Central memory CD4-positive, alpha-beta T cell (primary cell): ENCODE measurements around the gene VPS29.
"Not testable (repeated sequence)": the region's sequence is repeated elsewhere in the genome, so short reads cannot be mapped to it uniquely, and the experiment has no call there.

Experiments used
- DNase-seq: peaks from one replicate; pipeline ENCODE4 v3.0.0; 2022

The VPS29 gene

DNA sequence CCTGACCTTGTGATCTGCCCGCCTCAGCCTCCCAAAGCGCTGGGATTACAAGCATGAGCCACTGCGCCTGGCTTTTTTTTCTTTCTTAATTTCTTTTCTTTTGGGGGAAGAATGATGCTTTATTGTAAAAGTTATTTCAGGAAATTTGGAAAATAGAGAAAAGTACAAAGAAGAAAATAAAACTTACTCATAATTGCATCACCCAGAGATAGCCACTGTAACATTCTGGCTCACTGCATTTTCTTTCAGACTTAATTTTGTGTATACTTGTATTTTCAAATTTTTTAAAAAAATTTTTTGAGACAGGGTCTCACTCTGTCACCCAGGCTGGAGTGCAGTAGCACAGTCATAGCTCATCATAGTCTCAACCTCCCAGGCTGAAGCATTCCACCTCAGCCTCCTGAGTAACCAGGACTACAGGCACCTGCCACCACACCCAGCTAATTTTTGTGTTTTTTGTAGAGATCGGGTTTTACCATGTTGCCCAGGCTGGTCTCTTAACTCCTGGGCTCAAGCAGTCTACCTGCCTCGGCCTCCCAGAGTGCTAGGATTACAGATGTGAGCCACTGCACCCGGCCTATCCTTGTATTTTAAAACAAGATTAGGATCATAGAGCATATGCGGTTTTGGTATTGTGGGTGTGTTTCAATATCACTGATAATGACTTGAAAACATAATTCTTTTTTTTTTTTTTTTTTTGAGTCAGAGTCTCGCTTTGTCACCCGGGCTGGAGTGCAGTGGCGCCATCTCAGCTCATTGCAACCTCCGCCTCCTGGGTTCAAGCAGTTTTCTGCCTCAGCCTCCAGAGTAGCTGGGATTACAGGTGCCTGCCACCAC, 19.2 kb upstream of the VPS29 start:
- not testable (repeated sequence) for DNase-seq

GRCh38 chr12:110518014-110518413, 16.1 kb upstream of the VPS29 start:
- not testable (repeated sequence) for DNase-seq

DNA sequence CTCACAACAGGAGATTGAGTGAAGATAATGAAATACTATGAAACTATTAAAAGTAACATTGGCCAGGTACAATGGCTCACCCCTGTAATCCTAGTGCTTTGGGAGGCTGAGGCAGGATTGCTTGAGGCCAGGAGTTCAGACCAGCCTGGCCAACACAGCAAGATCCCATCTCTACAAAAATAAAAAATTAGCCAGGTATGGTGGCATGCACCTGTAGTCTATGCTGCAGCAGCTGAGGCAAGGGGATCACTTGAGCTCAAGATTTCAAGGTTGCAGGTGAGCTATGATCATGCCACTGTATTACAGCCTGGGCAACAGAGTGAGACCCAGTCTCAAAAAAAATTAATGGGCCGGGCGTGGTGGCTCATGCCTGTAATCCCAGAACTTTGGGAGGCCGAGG, 15.1 kb upstream of the VPS29 start:
- DNase-seq = no peak

DNA sequence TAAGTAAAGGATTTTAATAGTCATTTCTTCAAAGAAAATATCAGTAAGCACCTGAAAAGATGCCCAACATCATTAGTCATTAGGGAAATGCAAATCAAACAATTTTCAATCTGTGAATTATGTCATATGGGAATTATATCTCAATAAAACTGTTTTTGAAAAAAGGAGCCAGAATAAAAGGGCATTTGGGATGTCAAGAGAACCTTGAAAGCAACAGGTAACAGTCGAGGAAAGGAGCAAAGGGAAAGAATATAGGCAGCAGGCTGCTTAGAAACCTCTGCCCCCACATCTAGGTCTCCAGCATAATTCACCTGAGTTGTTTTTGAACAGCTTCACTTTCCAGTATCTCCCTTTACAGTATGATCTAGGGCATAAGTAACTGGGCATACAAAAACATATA, 12.5 kb upstream of the VPS29 start:
- no peak for DNase-seq

DNA sequence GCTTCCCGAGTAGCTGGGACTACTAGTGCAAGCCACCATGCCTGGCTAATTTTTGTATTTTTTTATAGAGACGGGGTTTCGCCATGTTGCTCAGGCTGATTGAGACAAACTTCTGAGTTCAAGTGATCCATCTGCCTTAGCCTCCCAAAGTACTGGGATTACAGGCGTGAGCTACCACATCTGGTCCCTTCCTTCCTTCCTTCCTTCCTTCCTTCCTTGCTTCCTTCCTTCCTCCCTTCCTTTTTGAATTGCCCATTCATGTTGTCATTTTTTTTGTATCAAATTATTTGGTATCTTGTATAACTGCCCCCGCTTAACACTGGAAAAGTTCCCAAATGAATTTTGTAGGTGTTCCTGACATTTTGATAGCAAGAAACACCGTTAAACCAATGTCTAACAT, 11.9 kb upstream of the VPS29 start:
- no peak for DNase-seq

DNA sequence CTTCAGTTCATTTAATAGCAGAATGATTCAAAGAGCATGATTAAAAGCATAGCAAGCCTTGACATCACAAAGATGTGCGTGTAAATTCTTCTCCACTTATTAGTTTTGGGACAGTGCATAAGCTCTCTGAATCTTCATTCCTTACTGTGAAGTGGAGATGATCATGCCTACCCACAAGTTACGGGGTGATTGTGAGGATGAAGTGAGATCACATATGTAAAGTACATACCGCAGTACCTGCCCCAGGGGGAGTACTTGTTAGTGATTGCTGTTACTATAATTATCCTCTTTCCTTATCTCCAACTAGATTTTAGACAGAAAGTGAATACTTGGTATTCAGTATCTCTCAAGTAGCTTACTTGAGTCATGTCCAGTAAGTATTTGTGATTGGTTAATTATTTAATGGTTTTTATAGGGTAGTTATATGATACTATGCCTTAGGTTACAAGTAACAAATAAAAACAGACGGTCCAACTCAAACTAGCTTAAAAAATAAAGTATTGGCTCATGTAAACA, 6.2 kb upstream of the VPS29 start:
- no peak for DNase-seq

GRCh38 chr12:110505332-110505731, 3.4 kb upstream of the VPS29 start:
- no peak for DNase-seq

GRCh38 chr12:110503432-110503831, 1.5 kb upstream of the VPS29 start:
- no peak for DNase-seq

GRCh38 chr12:110501399-110501751, 536 bp downstream of the VPS29 start:
- no peak for DNase-seq

DNA sequence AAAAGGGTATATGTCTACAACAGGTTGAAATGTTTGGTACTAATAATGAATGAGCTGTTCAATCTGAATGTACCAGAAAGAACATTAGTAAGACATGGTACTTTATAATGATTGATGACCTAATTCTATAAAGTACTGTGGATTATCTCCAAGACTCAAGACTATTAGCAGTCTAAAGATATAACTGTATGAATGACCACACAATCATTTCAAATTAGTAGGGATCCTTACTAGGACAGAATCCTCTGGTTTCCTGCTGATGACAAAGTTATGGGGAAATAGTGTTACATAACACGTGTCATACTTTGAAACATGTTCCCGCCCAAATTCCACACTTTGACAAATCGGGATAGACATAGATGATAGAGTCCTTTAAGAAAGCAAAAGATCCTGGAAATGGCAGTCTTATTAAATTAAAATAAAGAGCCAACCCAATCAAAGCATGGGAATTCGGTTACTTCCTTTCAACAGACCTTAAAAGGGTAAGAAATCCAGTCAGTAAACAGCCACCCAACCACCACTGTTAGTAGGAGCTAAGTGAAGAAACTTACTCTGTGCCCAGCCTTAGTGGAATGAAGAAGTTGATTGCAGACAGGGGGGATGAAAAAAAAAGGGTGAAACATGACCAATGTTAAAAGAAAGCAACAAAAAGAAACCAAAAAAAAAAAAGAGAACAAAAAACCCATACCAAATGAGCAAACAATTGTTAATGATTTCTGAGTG, 2.8 kb downstream of the VPS29 start:
- DNase-seq = no peak

DNA sequence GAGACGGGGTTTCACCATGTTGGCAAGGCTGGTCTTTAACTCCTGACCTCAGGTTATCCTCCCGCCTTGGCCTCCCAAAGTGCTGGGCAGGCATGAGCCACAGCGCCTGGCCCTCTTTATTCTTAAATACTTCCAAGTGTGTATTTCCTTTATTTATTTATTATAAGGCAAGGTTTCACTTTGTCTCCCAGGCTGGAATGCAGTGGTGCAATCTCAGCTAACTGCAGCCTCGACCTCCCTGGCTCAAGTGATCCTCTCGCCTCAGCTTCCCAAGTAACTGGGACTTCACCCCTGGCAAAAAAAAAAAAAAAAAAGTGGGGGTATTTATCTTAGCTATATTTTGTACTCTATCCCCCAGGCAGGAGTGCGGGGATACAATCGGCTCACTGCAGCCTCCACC, 26.5 kb downstream of the VPS29 start:
- no peak for DNase-seq

GRCh38 chr12:110468214-110469048, 33.5 kb downstream of the VPS29 start, which contains the start of the genes FAM216A and GPN3:
Gene FAM216A, plus strand, starts transcription at chr12:110468845. Its CDS starts 31 bp downstream, at chr12:110468876.
Gene GPN3, minus strand, starts transcription at chr12:110468257. Its CDS starts 54 bp downstream, at chr12:110468203.
- DNase-seq = peak; percentile 97

DNA sequence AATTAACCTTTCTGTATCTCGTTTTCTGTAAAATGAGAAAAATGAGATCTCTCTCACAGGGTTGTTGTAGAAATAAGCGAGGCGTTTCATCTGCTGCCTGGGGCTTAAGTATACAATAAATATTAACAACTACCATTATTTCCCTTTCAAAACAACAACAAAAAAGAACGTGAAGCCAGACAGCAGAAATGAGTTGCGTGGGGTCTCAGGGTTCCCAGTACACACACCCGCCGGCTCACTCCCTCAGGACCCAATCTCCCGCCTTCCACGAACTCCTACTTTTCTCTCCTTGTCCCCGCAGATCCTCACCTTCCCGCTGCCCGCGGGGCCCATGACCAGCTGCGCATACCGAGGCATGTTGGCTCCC, 34.1 kb downstream of the VPS29 start:
- no peak for DNase-seq

DNA sequence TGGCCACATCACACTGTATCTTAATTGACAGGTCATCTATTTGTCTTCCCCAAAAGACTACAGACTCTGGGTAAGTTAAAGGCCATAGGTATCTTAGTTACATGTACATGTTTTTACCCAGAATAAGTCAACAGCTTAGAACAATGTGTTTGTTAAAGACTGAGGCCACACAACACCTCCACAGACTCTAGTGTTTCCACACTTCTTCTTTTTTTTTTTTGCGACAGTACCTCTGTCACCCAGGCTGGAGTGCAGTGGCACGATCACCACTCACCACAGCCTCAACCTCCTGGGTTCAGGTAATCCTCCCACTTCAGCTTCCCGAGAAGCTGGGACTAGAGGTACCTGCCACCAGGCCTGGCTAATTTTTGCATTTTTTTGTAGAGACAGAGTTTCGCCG, 35.1 kb downstream of the VPS29 start:
- DNase-seq = no peak

GRCh38 chr12:110465765-110466164, 36.1 kb downstream of the VPS29 start:
- DNase-seq = not testable (repeated sequence)

- no peak for DNase-seq
Observed at GRCh38 chr12:110465024-110465423, 36.9 kb downstream of the VPS29 start.

DNA sequence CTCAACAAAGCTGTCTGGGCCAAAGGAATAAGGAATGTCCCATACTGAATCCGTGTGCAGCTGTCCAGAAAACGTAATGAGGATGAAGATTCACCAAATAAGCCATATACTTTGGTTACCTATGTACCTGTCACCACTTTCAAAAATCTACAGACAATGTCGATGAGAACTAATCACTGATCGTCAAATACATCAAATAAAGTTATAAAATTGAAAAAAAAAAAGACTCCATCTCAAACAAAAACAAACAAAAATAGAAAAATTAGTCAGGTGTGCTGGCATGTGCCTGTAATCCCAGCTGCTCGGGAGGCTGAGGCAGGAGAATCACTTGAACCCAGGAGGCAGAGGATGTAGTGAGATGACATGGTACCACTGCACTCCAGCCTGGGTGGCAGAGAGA, 40.7 kb downstream of the VPS29 start:
- not testable (repeated sequence) for DNase-seq

DNA sequence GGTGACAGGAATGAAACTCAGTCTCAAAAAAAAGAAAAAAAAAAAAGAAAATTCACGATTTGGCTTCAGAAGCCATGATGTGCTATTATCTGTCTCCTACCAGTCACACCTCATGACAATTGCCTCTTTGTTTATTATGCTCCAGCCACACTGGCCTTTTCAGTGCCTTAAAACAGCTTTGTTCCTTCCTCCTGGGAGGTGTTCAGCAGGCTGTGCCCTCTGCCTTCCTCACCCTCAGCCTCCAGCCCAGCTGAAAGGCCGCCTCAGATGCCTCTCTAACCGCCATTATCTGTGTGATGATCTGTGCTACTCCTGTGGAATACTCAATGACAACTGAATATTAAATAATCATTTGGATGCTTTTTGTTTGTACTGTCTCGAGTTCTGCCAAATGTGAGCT, 43.2 kb downstream of the VPS29 start:
- no peak for DNase-seq

- no peak for DNase-seq
Observed at GRCh38 chr12:110453569-110454296, 48.2 kb downstream of the VPS29 start.

GRCh38 chr12:110451263-110451662, 50.6 kb downstream of the VPS29 start:
- no peak for DNase-seq

DNA sequence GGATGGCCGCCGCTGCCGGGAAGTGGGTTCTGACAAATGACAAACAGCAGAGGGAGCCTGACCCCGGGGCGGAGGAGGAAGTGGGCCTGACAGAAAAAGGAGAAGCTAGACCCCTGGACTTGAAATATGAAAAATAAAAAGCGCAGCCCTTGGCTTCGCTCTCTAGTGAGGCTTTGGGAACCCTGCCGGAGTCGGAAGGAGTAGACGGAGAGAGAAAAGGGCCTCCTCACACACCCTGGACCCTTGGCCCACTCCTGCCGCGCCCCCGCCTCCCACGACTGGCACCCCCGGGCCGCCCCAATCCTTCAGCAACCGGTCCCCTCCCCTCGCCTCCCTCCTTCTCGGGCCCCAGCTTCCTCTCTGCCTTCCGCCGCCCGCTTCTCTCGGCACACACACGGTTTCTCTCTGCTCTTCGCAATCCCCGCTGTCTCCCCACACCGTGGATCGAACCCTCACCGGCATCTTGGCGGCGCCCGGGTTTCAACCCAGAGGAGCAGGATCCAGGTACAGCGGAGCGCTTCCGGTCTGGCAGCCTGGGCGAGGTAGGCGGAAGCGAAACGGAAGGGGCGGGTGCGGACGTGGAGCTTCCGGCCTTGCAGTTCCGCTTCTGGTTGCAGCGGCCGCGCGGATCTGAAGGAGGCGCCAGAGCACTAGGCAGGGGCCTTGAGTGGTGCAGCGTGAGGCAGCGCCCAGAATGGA, 52.0 kb downstream of the VPS29 start, which contains the start of gene ARPC3:
Gene ARPC3 (minus strand): TSS at position 539 of the 699 bp plus-strand sequence. CDS start 77 bp downstream, at position 462.
- DNase-seq = peak; percentile 93
